H9 (cell line): ENCODE results near the gene TMED8. TPM values are rescaled to one million over a fixed set of nuclear protein-coding genes. Genes with fewer than 3 reads are reported as not detected.

Experiments
- DNase-seq: peaks from one replicate; pipeline ENCODE4 v3.0.0-alpha.2; 2017
- H2AFZ ChIP-seq: one replicate; pipeline ENCODE4 v1.6.1; 2013; ENCODE audit warnings: mild to moderate bottlenecking, low read length, control low read depth, moderate library complexity
- H2AK5ac ChIP-seq: 2 replicates; pipeline ENCODE4 v1.6.1; 2013; ENCODE audit warnings: low read length, control low read depth, mixed read lengths; ENCODE audit not compliant: insufficient read length
- H2BK120ac ChIP-seq: one replicate; pipeline ENCODE4 v1.6.1; 2013; ENCODE audit warnings: low read depth, mild to moderate bottlenecking, low read length, control low read depth, inconsistent platforms; ENCODE audit not compliant: poor library complexity, severe bottlenecking
- H2BK12ac ChIP-seq: 2 replicates; pipeline ENCODE4 v1.6.1; 2013; ENCODE audit warnings: low read length, control low read depth, mixed read lengths, low read depth; ENCODE audit not compliant: insufficient read length
- H2BK15ac ChIP-seq: 2 replicates; pipeline ENCODE4 v1.6.1; 2013; ENCODE audit warnings: low read depth, low read length, control low read depth
- H2BK20ac ChIP-seq: one replicate; pipeline ENCODE4 v1.6.1; 2013; ENCODE audit warnings: low read depth, mild to moderate bottlenecking, low read length, control low read depth, inconsistent platforms; ENCODE audit not compliant: poor library complexity, severe bottlenecking
- H2BK5ac ChIP-seq: 2 replicates; pipeline ENCODE4 v1.6.1; 2013; ENCODE audit warnings: low read length, control low read depth, mixed read lengths; ENCODE audit not compliant: insufficient read length
- H3K14ac ChIP-seq: 2 replicates; pipeline ENCODE4 v1.6.1; 2013; ENCODE audit warnings: low read length, control low read depth; ENCODE audit not compliant: insufficient read depth
- H3K18ac ChIP-seq: 2 replicates; pipeline ENCODE4 v1.6.1; 2013; ENCODE audit warnings: low read depth, mild to moderate bottlenecking, mixed read lengths, low read length, control low read depth; ENCODE audit not compliant: insufficient read length
- H3K23ac ChIP-seq: 2 replicates; pipeline ENCODE4 v1.6.1; 2013; ENCODE audit warnings: low read length, control low read depth, mixed read lengths, low read depth; ENCODE audit not compliant: insufficient read length
- H3K23me2 ChIP-seq: 2 replicates; pipeline ENCODE4 v1.6.1; 2013; ENCODE audit warnings: low read depth, mild to moderate bottlenecking, mixed read lengths, low read length, control low read depth; ENCODE audit not compliant: insufficient read length, poor library complexity, severe bottlenecking
- H3K27ac ChIP-seq: 2 replicates; pipeline ENCODE4 v1.5.1; 2013; ENCODE audit warnings: low read length, control low read depth, mixed read lengths, low read depth; ENCODE audit not compliant: insufficient read length
- H3K27me3 ChIP-seq: 2 replicates; pipeline ENCODE4 v1.6.1; 2013; ENCODE audit warnings: low read length, control low read depth, inconsistent platforms; ENCODE audit not compliant: insufficient read depth
- H3K4ac ChIP-seq: 2 replicates; pipeline ENCODE4 v1.6.1; 2013; ENCODE audit warnings: low read depth, mild to moderate bottlenecking, control low read depth, inconsistent platforms, low read length, moderate library complexity
- H3K4me1 ChIP-seq: 2 replicates; pipeline ENCODE4 v1.6.1; 2013; ENCODE audit warnings: low read length, control low read depth, inconsistent platforms; ENCODE audit not compliant: insufficient read depth
- H3K4me2 ChIP-seq: 2 replicates; pipeline ENCODE4 v1.6.1; 2013; ENCODE audit warnings: low read length, control low read depth, mixed read lengths; ENCODE audit not compliant: insufficient read length, insufficient read depth
- H3K56ac ChIP-seq: 2 replicates; pipeline ENCODE4 v1.6.1; 2013; ENCODE audit warnings: low read depth, mild to moderate bottlenecking, mixed read lengths, low read length, control low read depth; ENCODE audit not compliant: insufficient read length
- H3K79me1 ChIP-seq: 2 replicates; pipeline ENCODE4 v1.6.1; 2013; ENCODE audit warnings: low read depth, mild to moderate bottlenecking, moderate library complexity, low read length, control low read depth, inconsistent platforms; ENCODE audit not compliant: insufficient read depth, poor library complexity, severe bottlenecking
- H3K79me2 ChIP-seq: 2 replicates; pipeline ENCODE4 v1.6.1; 2013; ENCODE audit warnings: low read length, control low read depth, inconsistent platforms; ENCODE audit not compliant: insufficient read depth
- H3K9ac ChIP-seq: 2 replicates; pipeline ENCODE4 v1.6.1; 2013; ENCODE audit warnings: low read length, control low read depth, mixed read lengths; ENCODE audit not compliant: insufficient read length; ENCODE audit errors: extremely low read depth
- H3K9me3 ChIP-seq: one replicate; pipeline ENCODE4 v1.6.1; 2013; ENCODE audit warnings: low read depth, low read length, inconsistent platforms; ENCODE audit not compliant: control insufficient read depth
- H3T11ph ChIP-seq: one replicate; pipeline ENCODE4 v1.6.1; 2013; ENCODE audit warnings: mild to moderate bottlenecking, low read length, control low read depth, inconsistent platforms
- H4K20me1 ChIP-seq: one replicate; pipeline ENCODE4 v1.6.1; 2013; ENCODE audit not compliant: control insufficient read depth, insufficient read length, insufficient read depth
- H4K5ac ChIP-seq: 2 replicates; pipeline ENCODE4 v1.6.1; 2013; ENCODE audit warnings: low read depth, mild to moderate bottlenecking, mixed read lengths, low read length, control low read depth; ENCODE audit not compliant: insufficient read length
- H4K8ac ChIP-seq: replicated peaks from 2 replicates; pipeline ENCODE4 v1.6.1; 2013; ENCODE audit warnings: low read length, control low read depth, mixed read lengths, low read depth; ENCODE audit not compliant: insufficient read length
- H4K91ac ChIP-seq: 2 replicates; pipeline ENCODE4 v1.6.1; 2013; ENCODE audit warnings: low read depth, mild to moderate bottlenecking, moderate library complexity, mixed read lengths, low read length, control low read depth; ENCODE audit not compliant: insufficient read length
- H3K27ac Mint-ChIP-seq, 3 experiments: 2 replicates in 2 of 3; 3 replicates in 1 of 3; pipeline ENCODE4 v1.8.0; 2020 to 2021; ENCODE audit warnings: mixed read lengths in 3 of 3, mild to moderate bottlenecking in 1 of 3, moderate library complexity in 1 of 3
- H3K27me3 Mint-ChIP-seq: 2 replicates; pipeline ENCODE4 v1.8.0; 2021; ENCODE audit warnings: low read depth, mild to moderate bottlenecking, moderate library complexity, mixed read lengths
- H3K36me3 Mint-ChIP-seq, 3 experiments: 2 replicates in 2 of 3; 3 replicates in 1 of 3; pipeline ENCODE4 v1.8.0; 2020 to 2021; ENCODE audit warnings: low read depth in 3 of 3, mixed read lengths in 3 of 3; ENCODE audit not compliant: insufficient read depth in 1 of 3
- H3K4me1 Mint-ChIP-seq, 2 experiments: 2 replicates each; pipeline ENCODE4 v1.8.0; 2020; ENCODE audit warnings: mixed read lengths in 2 of 2
- H3K4me3 Mint-ChIP-seq, 2 experiments: 2 replicates in 1 of 2; 3 replicates in 1 of 2; pipeline ENCODE4 v1.8.0; 2020 to 2021; ENCODE audit warnings: mild to moderate bottlenecking in 2 of 2, mixed read lengths in 2 of 2, moderate library complexity in 1 of 2
- H3K9me3 Mint-ChIP-seq, 2 experiments: 2 replicates in 1 of 2; 3 replicates in 1 of 2; pipeline ENCODE4 v1.8.0; 2020; ENCODE audit warnings: mild to moderate bottlenecking in 2 of 2, mixed read lengths in 2 of 2, moderate library complexity in 1 of 2
- CTCF ChIP-seq: fragments of 200-600 bp; sonication (generic); conservative IDR thresholded peaks from 3 replicates; pipeline ENCODE4 v1.8.0; 2021; ENCODE audit warnings: antibody characterized with exemption, mild to moderate bottlenecking
- WGBS: extraction: QIAGEN DNeasy Blood & Tissue Kit; methylation state at CpG from one replicate; pipeline ENCODE4 v1.1.7; 2013; ENCODE audit warnings: missing lambda C conversion rate, low lambda C conversion rate, mixed read lengths; ENCODE audit not compliant: insufficient read length; ENCODE audit errors: extremely low coverage; 5-methylcytosine and 5-hydroxymethylcytosine counted together
- total RNA-seq: library from RNA; stranded (reverse); gene quantifications from 2 replicates; pipeline ENCODE4 v1.2.1, GENCODE V29; 2021

The TMED8 gene
- total RNA-seq, 1 experiment from 2014 or later: 9.5 TPM

- no peak overlapping the region for H4K91ac ChIP-seq
- no peak overlapping the region for H4K5ac ChIP-seq
- H3K27ac ChIP-seq: no peak overlapping the region
- no peak overlapping the region for H2BK5ac ChIP-seq
- H3K14ac ChIP-seq: no peak overlapping the region
- no peak for TF ChIP-seq CTCF
- H4K8ac ChIP-seq: no peak overlapping the region
- H3K4me3 Mint-ChIP-seq: no peak overlapping the region
- H3K23ac ChIP-seq: no peak overlapping the region
- H3T11ph ChIP-seq: no peak overlapping the region
- no peaks in the 10 kb centered on the region for H3K4me1 ChIP-seq
- H3K9me3 ChIP-seq: no peaks in the 10 kb centered on the region
- H2AK5ac ChIP-seq: no peak overlapping the region
- H3K4me2 ChIP-seq: no peak overlapping the region
- no peaks in the 10 kb centered on the region for H3K27me3 ChIP-seq
- no peaks in the 10 kb centered on the region for H3K4me1 Mint-ChIP-seq
- no peak overlapping the region for H2BK20ac ChIP-seq
- no peak overlapping the region for H3K4ac ChIP-seq
- no peak overlapping the region for H2AFZ ChIP-seq
- no peaks in the 10 kb centered on the region for H3K79me1 ChIP-seq
- no peak overlapping the region for H2BK15ac ChIP-seq
- H3K27me3 Mint-ChIP-seq: no peaks in the 10 kb centered on the region
- H2BK12ac ChIP-seq: no peak overlapping the region
- no peak for DNase-seq
- H4K20me1 ChIP-seq: no peaks in the 10 kb centered on the region
- H3K18ac ChIP-seq: no peak overlapping the region
- H3K36me3 Mint-ChIP-seq: no peaks in the 10 kb centered on the region
- no peak overlapping the region for H3K56ac ChIP-seq
- no peaks in the 10 kb centered on the region for H3K79me2 ChIP-seq
- no peak overlapping the region for H2BK120ac ChIP-seq
- H3K9ac ChIP-seq: no peak overlapping the region
- no CpG with 5 or more reads among the region's 3 CpGs for WGBS
- no peaks in the 10 kb centered on the region for H3K23me2 ChIP-seq
- no peak overlapping the region for H3K27ac Mint-ChIP-seq
- no peaks in the 10 kb centered on the region for H3K9me3 Mint-ChIP-seq
Measured at GRCh38 chr14:77403768-77404167, 26.9 kb upstream of the TMED8 start.
